K562 (cell line): ENCODE data around the gene PRDX4. TPM values are rescaled to one million over a fixed set of nuclear protein-coding genes. Genes with fewer than 3 reads are reported as not detected.

ENCODE experiments used
- ATAC-seq: fragments of 200-7000 bp; cut with Tn5 transposase; 3 replicates; pipeline ENCODE4 v1.9.1; 2020; ENCODE audit warnings: moderate library complexity
- BruUV-seq: library from RNA; stranded (reverse); fragments of 400-500 nt; replicated peaks from 2 replicates; lab custom pipeline; 2021; lab: Mats Ljungman, UMichigan
- CTCF ChIA-PET: fragments of 300-600 bp; formaldehyde crosslinking; extraction: SDS; loops from one replicate; lab custom pipeline; 2021; ENCODE audit warnings: low intra/inter-chr PET ratio; lab: Yijun Ruan, JAX
- POLR2A ChIA-PET: fragments of 300-600, 350-650 bp; sonication (Branson Sonifier 250); formaldehyde crosslinking; extraction: SDS; loops from one replicate; lab custom pipeline; 2021; ENCODE audit warnings: antibody characterized with exemption, inconsistent platforms; lab: Yijun Ruan, JAX
- DNase-seq, 4 experiments: peaks; one replicate each; pipeline versions ENCODE4 v3.0.0 to v3.0.0-alpha.2; 2011 to 2018; ENCODE audit warnings: low spot score in 3 of 4, mixed read lengths in 3 of 4; ENCODE audit errors: extremely low read depth in 1 of 4
- FAIRE-seq: peaks from 2 replicates; lab custom pipeline; 2011; peaks lifted over from hg19 to GRCh38; lab: Jason Lieb, UNC
- H2AFZ ChIP-seq: 2 replicates; pipeline ENCODE4 v1.6.0; 2011; ENCODE audit warnings: low read depth, low read length, control low read depth, inconsistent platforms
- H3K27ac ChIP-seq: fragments of 200-600 bp; 3 replicates; pipeline ENCODE4 v1.8.0; 2011; ENCODE audit warnings: low read depth, mild to moderate bottlenecking, control low read depth, inconsistent platforms, low read length, moderate library complexity, mixed read lengths; ENCODE audit errors: extremely low read depth
- H3K27me3 ChIP-seq, 2 experiments: fragments of 300-600 bp in 1 of 2; 2 replicates in 1 of 2; 3 replicates in 1 of 2; pipeline versions ENCODE4 v1.6.0 to v1.8.0; 2011; ENCODE audit warnings: inconsistent platforms in 2 of 2, low read length in 2 of 2, mild to moderate bottlenecking in 1 of 2, mixed read lengths in 1 of 2, moderate library complexity in 1 of 2; ENCODE audit not compliant: control insufficient read depth in 2 of 2, insufficient read depth in 2 of 2
- H3K36me3 ChIP-seq: fragments of 300-600 bp; 3 replicates; pipeline ENCODE4 v1.8.0; 2011; ENCODE audit warnings: mild to moderate bottlenecking, low read length, inconsistent platforms; ENCODE audit not compliant: control insufficient read depth, insufficient read depth
- H3K4me1 ChIP-seq, 2 experiments: fragments of 200-600 bp in 1 of 2; replicated peaks in 1 of 2; 2 replicates in 1 of 2; 3 replicates in 1 of 2; pipeline versions ENCODE4 v1.5.1 to v1.8.0; 2011; ENCODE audit warnings: inconsistent platforms in 2 of 2, low read length in 2 of 2, mild to moderate bottlenecking in 1 of 2, mixed read lengths in 1 of 2, moderate library complexity in 1 of 2; ENCODE audit not compliant: control insufficient read depth in 2 of 2, insufficient read depth in 2 of 2
- H3K4me2 ChIP-seq: 2 replicates; pipeline ENCODE4 v1.6.1; 2011; ENCODE audit warnings: low read length, control low read depth, inconsistent platforms, mixed read lengths; ENCODE audit not compliant: insufficient read depth
- H3K4me3 ChIP-seq: fragments of 200-600 bp; sonication (generic), shearing (Covaris generic); 2 replicates; pipeline ENCODE4 v1.5.1; 2016; ENCODE audit warnings: control low read depth, inconsistent platforms
- H3K79me2 ChIP-seq: fragments of 200-600 bp; 3 replicates; pipeline ENCODE4 v1.8.0; 2011; ENCODE audit warnings: low read length, inconsistent platforms; ENCODE audit not compliant: control insufficient read depth, insufficient read depth
- H3K9ac ChIP-seq, 2 experiments: 2 replicates each; pipeline versions ENCODE4 v1.6.0 to v1.6.1; 2011; ENCODE audit warnings: low read depth in 2 of 2, low read length in 2 of 2, control low read depth in 1 of 2, inconsistent platforms in 1 of 2, mild to moderate bottlenecking in 1 of 2, mixed read lengths in 1 of 2; ENCODE audit not compliant: insufficient read depth in 1 of 2
- H3K9me1 ChIP-seq: one replicate; pipeline ENCODE4 v1.6.0; 2011; ENCODE audit warnings: inconsistent platforms, mild to moderate bottlenecking, low read length, moderate library complexity; ENCODE audit not compliant: control insufficient read depth, insufficient read depth
- H3K9me3 ChIP-seq: replicated peaks from 2 replicates; pipeline ENCODE4 v1.5.1; 2011; ENCODE audit warnings: low read depth, low read length, inconsistent platforms; ENCODE audit not compliant: control insufficient read depth, insufficient read depth
- H4K20me1 ChIP-seq: replicated peaks from 2 replicates; pipeline ENCODE4 v1.6.1; 2011; ENCODE audit warnings: low read length, inconsistent platforms, mixed read lengths; ENCODE audit not compliant: control insufficient read depth, insufficient read depth
- ASH1L ChIP-seq: fragments of 450-650 bp; IDR thresholded peaks from 2 replicates; pipeline ENCODE4 v1.6.1; 2018; ENCODE audit warnings: borderline replicate concordance, mild to moderate bottlenecking, low read depth; ENCODE audit not compliant: partially characterized antibody
- HMG20A ChIP-seq: fragments of 450-650 bp; formaldehyde crosslinking; conservative IDR thresholded peaks from 2 replicates; pipeline ENCODE4 v1.4.0; 2020; ENCODE audit warnings: mild to moderate bottlenecking, mixed read lengths
- KDM1A ChIP-seq, 2 experiments: fragments of 450-650 bp; IDR thresholded peaks; 2 replicates each; pipeline ENCODE4 v1.6.1; 2016; ENCODE audit warnings: mild to moderate bottlenecking in 2 of 2
- POLR3A ChIP-seq: IDR thresholded peaks from 2 replicates; pipeline ENCODE4 v1.6.1; 2011; ENCODE audit warnings: borderline replicate concordance, mild to moderate bottlenecking, moderate library complexity; ENCODE audit not compliant: insufficient read length, insufficient read depth; ENCODE audit errors: extremely low read depth
- TAF1 ChIP-seq: IDR thresholded peaks from 2 replicates; pipeline ENCODE4 v1.6.1; 2011; ENCODE audit warnings: mild to moderate bottlenecking, low read length, moderate library complexity; ENCODE audit not compliant: insufficient read depth, control insufficient read depth, severe bottlenecking; ENCODE audit errors: extremely low read depth
- ZNF133 ChIP-seq: fragments of 250-450 bp; sonication (Bioruptor Pico); IDR thresholded peaks from 2 replicates; pipeline ENCODE4 v1.4.0; 2020; ENCODE audit warnings: mild to moderate bottlenecking
- WGBS: fragments of 100-300 bp; shearing (Covaris generic); methylation state at CpG from one replicate; pipeline ENCODE4 v1.1.6; 2016; ENCODE audit warnings: low coverage, mixed read lengths; ENCODE audit not compliant: insufficient coverage; ENCODE audit errors: missing lambda C conversion rate; 5-methylcytosine and 5-hydroxymethylcytosine counted together
- in situ Hi-C: fragments of 300-500 bp; cut with MboI; formaldehyde crosslinking; loops from 4 replicates; pipeline ENCODE4 v1.15.0; 2018; ENCODE audit warnings: inconsistent platforms, mixed read lengths
- intact Hi-C: fragments of 100-400 bp; cut with micrococcal nuclease; formaldehyde crosslinking; loops from 2 replicates; pipeline ENCODE4 v1.14.2; 2022
- polyA plus RNA-seq, 8 experiments: library from polyadenylated mRNA; depleted of rRNA in 4 of 8; stranded (reverse) in 5 of 8; unstranded in 3 of 8; fragments of >200 nt; fragmentation: Nextera tagmentation in 2 of 8; fragmentation: Illumina TruSeq in 1 of 8; extraction: Ambion mirVana in 2 of 8; extraction: Trizol in 1 of 8; gene quantifications; 2 replicates each; pipeline versions ENCODE4 v1.2.1 to v1.2.3, GENCODE V29; 2011 to 2014; ENCODE audit warnings: inconsistent platforms in 1 of 8, missing spikeins in 1 of 8
- total RNA-seq, 7 experiments: library from RNA; depleted of rRNA in 6 of 7; stranded (reverse); fragments of >200 nt in 6 of 7; fragmentation: Illumina TruSeq in 2 of 7; extraction: Trizol in 2 of 7; gene quantifications; 2 replicates each; pipeline versions ENCODE4 v1.2.1 to v1.2.3, GENCODE V29; 2011 to 2021; ENCODE audit warnings: low replicate concordance in 1 of 7
- TF ChIP-seq, protein P1 (sequence below): sonication (generic); formaldehyde crosslinking; IDR thresholded peaks from 2 replicates; pipeline ENCODE4 v1.8.1; 2023; ENCODE audit warnings: mild to moderate bottlenecking, missing genetic modification reagents
- TF ChIP-seq, protein P2 (sequence below): sonication (generic); formaldehyde crosslinking; IDR thresholded peaks from 2 replicates; pipeline ENCODE4 v1.8.0; 2022; ENCODE audit warnings: mild to moderate bottlenecking, missing genetic modification reagents
- TF ChIP-seq, protein P3 (sequence below): fragments of 200-800 bp; sonication (Bioruptor generic); IDR thresholded peaks from 2 replicates; pipeline ENCODE4 v1.6.1; 2017; ENCODE audit warnings: missing genetic modification characterization, missing compliant biosample characterization
- TF ChIP-seq, protein P4 (sequence below): fragments of 250-450 bp; sonication (Bioruptor Pico); IDR thresholded peaks from 2 replicates; pipeline ENCODE4 v1.9.0; 2021; ENCODE audit warnings: mild to moderate bottlenecking
- TF ChIP-seq, protein P5 (sequence below): fragments of 250-450 bp; sonication (Bioruptor Pico); IDR thresholded peaks from 2 replicates; pipeline ENCODE4 v1.8.0; 2022; ENCODE audit warnings: inconsistent platforms
- TF ChIP-seq, protein P6 (sequence below), 3 experiments: fragments of 200-800 bp in 1 of 3; sonication (Bioruptor generic) in 1 of 3; sonication (generic) in 1 of 3; formaldehyde crosslinking in 1 of 3; IDR thresholded peaks; 2 replicates each; pipeline versions ENCODE4 v1.6.1 to v1.8.0; 2016 to 2022; ENCODE audit warnings: mild to moderate bottlenecking in 2 of 3, missing compliant biosample characterization in 2 of 3, missing genetic modification characterization in 2 of 3, missing genetic modification reagents in 1 of 3
- TF ChIP-seq, protein P7 (sequence below): IDR thresholded peaks from 2 replicates; pipeline ENCODE4 v1.6.1; 2011; ENCODE audit not compliant: insufficient read length; ENCODE audit errors: extremely low read depth

Gene PRDX4
- total and polyA plus RNA-seq, 9 of the 15 experiments (the other 6 are each of a cell fraction or from before 2014, with no cell fraction given), result 28.6 to 253 (median 153) TPM

DNA sequence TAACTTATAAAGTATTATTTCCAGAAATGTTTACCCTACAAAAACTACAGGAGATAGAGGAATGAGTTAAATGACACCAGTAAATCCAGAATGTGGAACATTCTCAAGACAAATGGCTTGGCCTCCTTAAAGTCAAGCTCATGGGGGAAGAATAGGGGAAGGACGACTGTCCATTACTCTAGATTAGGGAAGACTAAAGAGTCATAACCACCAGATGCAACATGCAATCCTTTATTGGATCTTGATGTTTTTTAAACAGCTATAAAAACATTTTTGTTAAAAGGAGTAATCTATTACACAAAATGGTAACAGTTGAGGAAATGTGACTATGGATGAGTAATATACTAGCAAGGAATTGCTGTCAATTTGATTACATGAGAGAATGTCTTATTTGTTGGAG is 64.7 kb downstream of the PRDX4 start:
- Histone ChIP-seq H3K9me1 (no peaks in the 10 kb centered on the region), H3K4me2 (no peak overlapping the region), H3K9ac (no peak overlapping the region), H3K27me3 (no peaks in the 10 kb centered on the region), H3K4me1 (no peaks in the 10 kb centered on the region), H3K79me2 (peaks cover 6% of the 10 kb centered on the region), H4K20me1 (no peaks in the 10 kb centered on the region), H2AFZ (no peak overlapping the region), H3K36me3 (peaks cover 41% of the 10 kb centered on the region), H3K9me3 (no peaks in the 10 kb centered on the region), H3K27ac (no peak overlapping the region), H3K4me3 (no peak overlapping the region)
- FAIRE-seq (no peak), ATAC-seq (no peak), DNase-seq (no peak)
- CTCF ChIA-PET, result no interaction called here
- no TSS peak for BruUV-seq
- in situ Hi-C loops (no loop called here), intact Hi-C loops (no loop called here)
- 69% methylated on average over 1 of the region's 1 CpG for WGBS
- POLR2A ChIA-PET, result interaction anchor here (0.6 kb wide), 1 partner anchor 511 kb away, joined by 3 read pairs; no protein-coding TSS in a partner anchor
- TF ChIP-seq, protein P1, sequence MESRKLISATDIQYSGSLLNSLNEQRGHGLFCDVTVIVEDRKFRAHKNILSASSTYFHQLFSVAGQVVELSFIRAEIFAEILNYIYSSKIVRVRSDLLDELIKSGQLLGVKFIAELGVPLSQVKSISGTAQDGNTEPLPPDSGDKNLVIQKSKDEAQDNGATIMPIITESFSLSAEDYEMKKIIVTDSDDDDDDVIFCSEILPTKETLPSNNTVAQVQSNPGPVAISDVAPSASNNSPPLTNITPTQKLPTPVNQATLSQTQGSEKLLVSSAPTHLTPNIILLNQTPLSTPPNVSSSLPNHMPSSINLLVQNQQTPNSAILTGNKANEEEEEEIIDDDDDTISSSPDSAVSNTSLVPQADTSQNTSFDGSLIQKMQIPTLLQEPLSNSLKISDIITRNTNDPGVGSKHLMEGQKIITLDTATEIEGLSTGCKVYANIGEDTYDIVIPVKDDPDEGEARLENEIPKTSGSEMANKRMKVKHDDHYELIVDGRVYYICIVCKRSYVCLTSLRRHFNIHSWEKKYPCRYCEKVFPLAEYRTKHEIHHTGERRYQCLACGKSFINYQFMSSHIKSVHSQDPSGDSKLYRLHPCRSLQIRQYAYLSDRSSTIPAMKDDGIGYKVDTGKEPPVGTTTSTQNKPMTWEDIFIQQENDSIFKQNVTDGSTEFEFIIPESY (CRISPR knock-in tag), result no peak
- TF ChIP-seq, protein P2, sequence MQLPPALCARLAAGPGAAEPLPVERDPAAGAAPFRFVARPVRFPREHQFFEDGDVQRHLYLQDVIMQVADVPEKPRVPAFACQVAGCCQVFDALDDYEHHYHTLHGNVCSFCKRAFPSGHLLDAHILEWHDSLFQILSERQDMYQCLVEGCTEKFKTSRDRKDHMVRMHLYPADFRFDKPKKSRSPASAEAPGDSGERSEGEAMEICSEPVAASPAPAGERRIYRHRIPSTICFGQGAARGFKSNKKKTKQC (CRISPR knock-in tag), result no peak
- TF ChIP-seq, protein P3, sequence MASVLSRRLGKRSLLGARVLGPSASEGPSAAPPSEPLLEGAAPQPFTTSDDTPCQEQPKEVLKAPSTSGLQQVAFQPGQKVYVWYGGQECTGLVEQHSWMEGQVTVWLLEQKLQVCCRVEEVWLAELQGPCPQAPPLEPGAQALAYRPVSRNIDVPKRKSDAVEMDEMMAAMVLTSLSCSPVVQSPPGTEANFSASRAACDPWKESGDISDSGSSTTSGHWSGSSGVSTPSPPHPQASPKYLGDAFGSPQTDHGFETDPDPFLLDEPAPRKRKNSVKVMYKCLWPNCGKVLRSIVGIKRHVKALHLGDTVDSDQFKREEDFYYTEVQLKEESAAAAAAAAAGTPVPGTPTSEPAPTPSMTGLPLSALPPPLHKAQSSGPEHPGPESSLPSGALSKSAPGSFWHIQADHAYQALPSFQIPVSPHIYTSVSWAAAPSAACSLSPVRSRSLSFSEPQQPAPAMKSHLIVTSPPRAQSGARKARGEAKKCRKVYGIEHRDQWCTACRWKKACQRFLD (CRISPR knock-in tag), result no peak
- TF ChIP-seq, protein P4, sequence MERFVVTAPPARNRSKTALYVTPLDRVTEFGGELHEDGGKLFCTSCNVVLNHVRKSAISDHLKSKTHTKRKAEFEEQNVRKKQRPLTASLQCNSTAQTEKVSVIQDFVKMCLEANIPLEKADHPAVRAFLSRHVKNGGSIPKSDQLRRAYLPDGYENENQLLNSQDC, result no peak
- TF ChIP-seq TAF1 (no peak), POLR3A (no peak), ASH1L (no peak), HMG20A (CRISPR knock-in tag) (no peak), ZNF133 (no peak), KDM1A (IDR thresholded peaks at IDR 0.05) (no peak)
- TF ChIP-seq, protein P5, sequence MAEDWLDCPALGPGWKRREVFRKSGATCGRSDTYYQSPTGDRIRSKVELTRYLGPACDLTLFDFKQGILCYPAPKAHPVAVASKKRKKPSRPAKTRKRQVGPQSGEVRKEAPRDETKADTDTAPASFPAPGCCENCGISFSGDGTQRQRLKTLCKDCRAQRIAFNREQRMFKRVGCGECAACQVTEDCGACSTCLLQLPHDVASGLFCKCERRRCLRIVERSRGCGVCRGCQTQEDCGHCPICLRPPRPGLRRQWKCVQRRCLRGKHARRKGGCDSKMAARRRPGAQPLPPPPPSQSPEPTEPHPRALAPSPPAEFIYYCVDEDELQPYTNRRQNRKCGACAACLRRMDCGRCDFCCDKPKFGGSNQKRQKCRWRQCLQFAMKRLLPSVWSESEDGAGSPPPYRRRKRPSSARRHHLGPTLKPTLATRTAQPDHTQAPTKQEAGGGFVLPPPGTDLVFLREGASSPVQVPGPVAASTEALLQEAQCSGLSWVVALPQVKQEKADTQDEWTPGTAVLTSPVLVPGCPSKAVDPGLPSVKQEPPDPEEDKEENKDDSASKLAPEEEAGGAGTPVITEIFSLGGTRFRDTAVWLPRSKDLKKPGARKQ (CRISPR knock-in tag), result no peak
- TF ChIP-seq, protein P6, sequence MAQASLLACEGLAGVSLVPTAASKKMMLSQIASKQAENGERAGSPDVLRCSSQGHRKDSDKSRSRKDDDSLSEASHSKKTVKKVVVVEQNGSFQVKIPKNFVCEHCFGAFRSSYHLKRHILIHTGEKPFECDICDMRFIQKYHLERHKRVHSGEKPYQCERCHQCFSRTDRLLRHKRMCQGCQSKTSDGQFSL (CRISPR knock-in tag; IDR thresholded peaks at IDR 0.05), result no peak
- TF ChIP-seq, protein P6 (tag; IDR thresholded peaks at IDR 0.05), result no peak
- TF ChIP-seq, protein P7, sequence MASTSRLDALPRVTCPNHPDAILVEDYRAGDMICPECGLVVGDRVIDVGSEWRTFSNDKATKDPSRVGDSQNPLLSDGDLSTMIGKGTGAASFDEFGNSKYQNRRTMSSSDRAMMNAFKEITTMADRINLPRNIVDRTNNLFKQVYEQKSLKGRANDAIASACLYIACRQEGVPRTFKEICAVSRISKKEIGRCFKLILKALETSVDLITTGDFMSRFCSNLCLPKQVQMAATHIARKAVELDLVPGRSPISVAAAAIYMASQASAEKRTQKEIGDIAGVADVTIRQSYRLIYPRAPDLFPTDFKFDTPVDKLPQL, result no peak
